ENCODE results near the gene SF3A1. TPM values are rescaled to one million over a fixed set of nuclear protein-coding genes. Genes with fewer than 3 reads are reported as not detected.

The SF3A1 gene
- total and polyA plus RNA-seq, 9 of the 15 experiments (the other 6 are each of a cell fraction or from before 2014, with no cell fraction given) = 6.7 to 228 (median 13.0) TPM

- peak overlapping the region; percentile 23 for H3K4me2 ChIP-seq (ENCODE audit: insufficient read depth, low read length)
- peaks cover 61% of the 10 kb centered on the region for H3K79me2 ChIP-seq (ENCODE audit: control insufficient read depth, insufficient read depth, low read length)
- peaks cover 44% of the 10 kb centered on the region for H3K36me3 ChIP-seq (ENCODE audit: control insufficient read depth, insufficient read depth, low read length)
- H3K9me3 ChIP-seq (replicated peaks; ENCODE audit: control insufficient read depth, insufficient read depth, low read depth, low read length) = no peaks in the 10 kb centered on the region
- intact Hi-C loops (cut with micrococcal nuclease) (no loop called here), in situ Hi-C loops (cut with MboI) (no loop called here)
- H3K27ac ChIP-seq (ENCODE audit: extremely low read depth, low read depth, low read length) = no peak overlapping the region
- ChIA-PET POLR2A (interaction anchor here (1.4 kb wide), 1 partner anchor 13 kb away, joined by 8 read pairs; no protein-coding TSS in a partner anchor), CTCF (ENCODE audit: low intra/inter-chr PET ratio) (no interaction called here)
- FAIRE-seq = no peak
- H3K9me1 ChIP-seq (ENCODE audit: control insufficient read depth, insufficient read depth, low read length) = no peaks in the 10 kb centered on the region
- no peaks in the 10 kb centered on the region; the same call in 1 of the 2 replicates for H4K20me1 ChIP-seq (replicated peaks; ENCODE audit: control insufficient read depth, insufficient read depth, low read length)
- no peak for ATAC-seq
- H3K4me3 ChIP-seq = no peak overlapping the region
- H3K4me1 ChIP-seq (replicated peaks in 1 of 2; ENCODE audit: control insufficient read depth in 2 of 2, insufficient read depth in 2 of 2, low read length in 2 of 2) = peaks cover 12 to 14% of the 10 kb centered on the region in 2 experiments; a peak in 4 of 5 replicates
- 23% methylated on average over 5 of the region's 5 CpGs for WGBS (ENCODE audit: insufficient coverage, low coverage, missing lambda C conversion rate)
- H3K9ac ChIP-seq (ENCODE audit: insufficient read depth in 1 of 2, low read depth in 2 of 2, low read length in 2 of 2) = peak overlapping the region in 1 of 2 experiments; percentile 58; a peak in 1 of 4 replicates
- H3K27me3 ChIP-seq (ENCODE audit: control insufficient read depth in 2 of 2, insufficient read depth in 2 of 2, low read length in 2 of 2) = no peaks in the 10 kb centered on the region
- DNase-seq (ENCODE audit: extremely low read depth in 1 of 4, low spot score in 3 of 4) = no peak
- H2AFZ ChIP-seq (ENCODE audit: low read depth, low read length) = no peak overlapping the region
- BruUV-seq (replicated peaks) = no TSS peak
- TF ChIP-seq SRSF1 (IDR thresholded peaks at IDR 0.05; ENCODE audit: low read depth, low read length) (no peak), SRF (CRISPR knock-in tag; IDR thresholded peaks at IDR 0.05) (no peak), CTCF (IDR thresholded peaks at IDR 0.05 in 2 of 3, conservative IDR thresholded peaks at IDR 0.05 in 1 of 3; ENCODE audit: insufficient read depth in 2 of 3, low read depth in 1 of 3, low read length in 3 of 3) (no peak), CHD7 (IDR thresholded peaks at IDR 0.05; ENCODE audit: low read depth, low read length) (no peak), ZNF121 (CRISPR knock-in tag; conservative IDR thresholded peaks at IDR 0.05) (no peak), MEIS2 (IDR thresholded peaks at IDR 0.05; ENCODE audit: partially characterized antibody) (no peak), RBM17 (IDR thresholded peaks at IDR 0.05; ENCODE audit: borderline replicate concordance, low read depth, low read length) (no peak), FOXK2 (conservative IDR thresholded peaks at IDR 0.05 in 1 of 2, IDR thresholded peaks at IDR 0.05 in 1 of 2; ENCODE audit: low read depth in 2 of 2) (no peak), ILF3 (IDR thresholded peaks at IDR 0.05; ENCODE audit: borderline replicate concordance) (no peak)
Observed at GRCh38 chr22:30354644-30355043, 2.0 kb downstream of the SF3A1 start.

Data from K562 (cell line).